GM19324 (cell line): ENCODE data around the gene DEXI.
"Not testable (repeated sequence)": the region's sequence is repeated elsewhere in the genome, so short reads cannot be mapped to it uniquely, and the experiment has no call there.

ENCODE experiments used
- ATAC-seq: cut with Tn5 transposase; IDR thresholded peaks from one replicate; pipeline ENCODE4 v1.9.1; 2021; ENCODE audit warnings: mild to moderate bottlenecking, moderate library complexity; ENCODE audit not compliant: unreplicated experiment, low FRiP score

The DEXI gene

DNA sequence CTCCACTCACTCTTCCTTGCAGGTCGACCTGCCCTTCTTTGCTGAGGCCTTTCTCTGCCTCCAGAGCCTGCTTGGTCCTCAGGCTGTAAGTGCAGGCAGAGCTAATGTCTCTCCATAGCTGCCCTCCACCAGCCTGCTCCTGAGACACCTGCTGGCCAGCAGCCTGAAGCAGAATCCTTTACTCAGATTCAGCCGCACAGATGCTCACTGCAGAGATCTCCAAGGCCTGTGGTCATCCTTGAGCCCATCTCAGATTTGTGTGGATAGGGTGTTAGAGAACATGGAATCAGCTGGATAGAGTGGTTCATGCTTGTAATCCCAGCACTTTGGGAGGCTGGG is 11.5 kb downstream of the DEXI start:
- no peak for ATAC-seq

DNA sequence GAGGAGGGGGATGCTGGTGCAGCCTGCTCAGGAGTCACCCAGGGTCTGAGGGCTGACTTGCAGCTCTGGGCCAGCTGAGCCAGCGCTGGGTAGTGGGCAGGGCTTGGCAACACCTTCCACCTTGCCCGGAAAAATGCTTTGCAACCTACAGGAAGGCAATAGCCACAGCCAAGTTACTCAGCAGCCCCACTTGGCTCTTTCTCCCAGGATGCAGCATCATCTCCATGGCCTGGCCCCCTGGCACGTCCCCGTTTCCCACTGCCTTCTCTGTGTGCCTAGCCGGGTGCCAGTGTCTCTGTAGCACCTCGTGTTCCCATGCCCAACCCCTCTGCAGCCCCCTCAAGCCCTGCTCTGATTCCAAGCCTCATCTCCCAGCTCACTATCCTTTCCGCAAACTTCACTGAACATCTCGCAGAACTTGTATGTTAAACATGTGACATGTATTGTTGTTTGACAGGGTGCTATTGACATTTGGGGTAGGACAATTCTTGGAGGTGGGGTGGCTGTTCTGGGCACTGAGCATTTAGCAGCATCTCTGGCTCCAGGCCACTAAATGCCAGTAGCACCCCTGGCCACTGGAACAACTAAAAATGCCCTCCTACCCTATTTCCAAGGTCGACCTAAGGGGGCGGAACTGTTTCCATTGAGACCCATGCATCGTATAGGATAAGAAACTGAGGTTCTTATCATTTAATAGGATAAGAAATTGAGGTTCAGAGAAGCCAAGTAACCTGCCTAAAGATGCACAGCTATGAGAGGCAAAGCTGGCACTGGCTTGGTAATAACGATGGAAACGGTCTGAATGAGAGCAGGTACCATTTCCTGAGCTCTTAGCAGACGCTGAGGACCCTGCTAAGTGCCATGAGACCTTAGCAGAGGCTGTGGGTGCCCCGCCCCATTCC is 12.2 kb downstream of the DEXI start:
- no peak for ATAC-seq

DNA sequence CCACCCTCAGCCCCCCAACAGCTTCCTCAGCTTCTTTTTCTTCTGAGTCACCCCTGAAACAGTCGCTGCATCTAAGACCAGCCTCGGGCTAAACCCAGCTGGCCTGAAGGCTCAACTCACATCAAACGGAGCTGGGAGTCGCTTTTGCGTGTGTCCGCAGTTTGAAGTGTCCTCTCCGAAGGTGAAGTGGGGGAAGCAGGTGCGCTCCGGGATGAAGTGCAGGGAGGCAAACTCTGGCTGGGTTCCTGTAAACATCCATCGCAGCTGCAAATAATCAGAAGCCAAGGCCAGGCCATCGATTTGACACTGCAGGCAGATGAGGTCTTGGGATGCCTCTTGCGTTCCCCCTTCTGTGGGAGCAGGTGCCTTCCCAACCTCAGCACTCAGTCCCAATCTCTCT is 13.2 kb downstream of the DEXI start:
- not testable (repeated sequence) for ATAC-seq

DNA sequence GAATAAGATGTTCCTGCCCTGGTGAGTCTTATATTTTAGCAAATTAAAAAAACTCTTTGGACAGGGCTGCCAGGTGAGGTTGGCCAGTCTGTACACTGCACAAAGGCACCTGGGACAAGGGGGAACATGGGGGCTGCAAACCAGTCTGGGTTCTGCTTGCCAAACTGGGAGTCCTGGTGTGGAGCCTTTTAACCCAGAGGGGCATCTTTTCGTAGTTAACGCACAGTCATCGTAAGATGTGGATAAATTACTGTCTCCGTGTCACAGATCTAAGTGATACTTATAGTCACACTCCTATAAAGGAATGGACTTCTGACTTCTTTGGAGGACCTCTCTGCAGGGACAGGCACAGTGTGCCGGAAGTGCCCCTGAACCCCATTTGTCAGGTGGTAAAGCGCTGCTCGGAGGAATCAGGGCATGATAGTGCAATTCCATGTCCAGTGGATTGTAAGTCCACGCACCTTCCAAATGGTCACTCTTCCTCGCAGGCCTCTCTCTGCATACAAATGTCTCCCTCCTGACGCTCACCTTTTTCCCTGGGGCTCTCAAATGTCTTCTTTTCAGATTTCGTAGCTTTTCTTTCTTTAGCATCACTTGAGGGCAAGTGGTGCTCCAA is 14.7 kb downstream of the DEXI start:
- ATAC-seq, result no peak

DNA sequence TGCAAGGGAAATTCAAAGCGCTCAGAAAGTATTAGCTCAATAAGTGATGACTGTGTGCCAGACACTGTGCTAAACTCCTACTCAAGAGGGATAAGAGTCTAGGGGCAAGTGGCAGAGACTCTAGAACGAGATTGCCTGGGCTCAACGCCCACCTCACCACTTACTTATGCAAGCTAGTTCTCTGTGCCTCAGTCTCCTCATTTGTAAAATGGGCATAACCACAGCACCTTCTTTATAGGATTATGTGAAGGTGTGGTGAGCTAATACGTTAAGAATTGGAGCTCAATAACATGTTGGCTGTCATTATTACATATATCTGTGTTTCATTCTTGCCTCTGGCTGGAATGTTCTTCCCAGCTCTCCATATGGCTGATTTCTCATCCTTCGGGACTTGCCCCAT is 15.4 kb downstream of the DEXI start:
- no peak for ATAC-seq

DNA sequence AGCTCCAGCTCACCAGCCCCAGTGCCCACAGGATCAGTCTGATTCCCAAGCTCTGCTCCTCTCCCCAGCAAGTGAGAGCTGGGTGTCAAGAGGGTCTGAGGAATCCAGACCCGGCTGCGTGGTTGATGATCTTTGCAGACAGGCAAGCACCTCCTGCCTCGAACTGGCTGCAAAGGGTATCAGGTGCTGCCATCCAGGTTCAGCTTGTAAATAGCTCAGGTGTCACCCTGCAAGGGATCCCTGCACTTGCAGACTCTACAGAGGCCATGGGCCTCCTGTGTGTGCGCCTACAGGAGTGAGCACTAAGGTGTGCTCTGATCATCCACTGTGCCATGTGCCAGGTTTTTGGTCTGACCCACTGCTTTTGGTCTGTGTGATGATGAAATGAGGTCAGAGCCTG is 16.2 kb downstream of the DEXI start:
- ATAC-seq, result no peak

DNA sequence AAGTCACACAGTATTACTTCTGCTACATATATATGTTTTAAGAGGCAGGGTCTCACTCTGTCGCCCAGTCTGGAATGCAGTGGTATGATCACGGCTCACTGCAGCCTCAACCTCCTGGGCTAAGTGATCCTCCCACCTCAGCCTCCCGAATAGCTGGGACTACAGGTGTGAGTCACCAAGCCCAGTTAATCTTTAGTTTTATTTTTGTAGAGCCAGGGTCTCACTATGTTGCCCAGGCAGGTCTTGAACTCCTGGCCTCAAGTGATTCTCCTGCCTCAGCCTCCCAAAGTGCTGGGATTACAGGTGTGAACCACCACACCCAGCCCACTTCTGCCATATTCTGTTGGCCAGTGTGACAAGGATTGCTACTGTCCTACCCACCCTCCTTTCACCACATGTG is 17.0 kb downstream of the DEXI start:
- ATAC-seq, result not testable (repeated sequence)

DNA sequence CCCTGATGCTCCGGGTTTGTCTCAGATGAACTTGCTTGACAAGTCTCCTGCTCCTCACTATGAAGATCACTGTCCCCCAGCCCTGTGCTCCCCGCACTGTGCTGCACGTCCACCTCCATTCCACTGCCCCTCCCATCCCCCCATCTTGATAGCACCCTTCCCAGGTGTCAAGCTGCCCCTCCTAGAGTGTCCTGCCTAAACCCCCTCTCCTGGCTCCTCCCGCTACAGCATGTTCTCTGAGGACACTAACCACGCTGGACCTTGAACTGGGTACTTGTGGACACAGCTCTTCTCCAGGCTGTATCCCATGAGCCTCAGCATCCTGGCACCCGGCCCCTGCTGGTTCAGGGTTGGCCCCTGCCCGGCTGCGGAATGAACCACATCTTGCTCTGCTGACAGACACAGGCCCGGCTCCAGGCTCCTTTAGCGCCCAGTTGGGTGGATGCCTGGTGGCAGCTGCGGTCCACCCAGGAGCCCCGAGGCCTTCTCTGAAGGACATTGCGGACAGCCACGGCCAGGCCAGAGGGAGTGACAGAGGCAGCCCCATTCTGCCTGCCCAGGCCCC is 18.5 kb downstream of the DEXI start:
- no peak for ATAC-seq

DNA sequence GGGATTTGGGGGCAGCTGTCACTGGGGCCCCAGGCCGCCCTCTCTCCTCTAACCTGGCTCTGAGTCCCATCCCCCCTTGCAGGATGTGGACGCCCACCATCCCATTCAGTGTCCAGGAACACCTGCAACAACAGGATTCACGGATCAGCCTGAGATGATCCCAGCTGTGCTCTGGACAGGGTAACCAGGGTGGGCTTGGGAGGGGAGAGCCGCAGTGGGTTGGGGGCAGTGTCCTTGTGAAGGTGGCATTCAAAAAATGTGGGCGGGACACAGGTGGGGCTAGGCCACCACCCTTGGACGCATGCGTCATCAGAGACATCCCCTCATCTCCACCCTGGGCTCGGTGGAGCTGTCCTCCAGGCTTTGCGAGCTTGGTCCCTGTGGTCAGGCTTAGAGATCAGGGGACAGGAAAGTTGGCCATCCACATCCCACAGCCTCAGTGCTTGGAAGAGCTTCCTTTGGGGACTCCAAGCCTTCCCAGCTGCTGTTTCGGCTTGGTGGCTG is 19.1 kb downstream of the DEXI start:
- ATAC-seq, result no peak

DNA sequence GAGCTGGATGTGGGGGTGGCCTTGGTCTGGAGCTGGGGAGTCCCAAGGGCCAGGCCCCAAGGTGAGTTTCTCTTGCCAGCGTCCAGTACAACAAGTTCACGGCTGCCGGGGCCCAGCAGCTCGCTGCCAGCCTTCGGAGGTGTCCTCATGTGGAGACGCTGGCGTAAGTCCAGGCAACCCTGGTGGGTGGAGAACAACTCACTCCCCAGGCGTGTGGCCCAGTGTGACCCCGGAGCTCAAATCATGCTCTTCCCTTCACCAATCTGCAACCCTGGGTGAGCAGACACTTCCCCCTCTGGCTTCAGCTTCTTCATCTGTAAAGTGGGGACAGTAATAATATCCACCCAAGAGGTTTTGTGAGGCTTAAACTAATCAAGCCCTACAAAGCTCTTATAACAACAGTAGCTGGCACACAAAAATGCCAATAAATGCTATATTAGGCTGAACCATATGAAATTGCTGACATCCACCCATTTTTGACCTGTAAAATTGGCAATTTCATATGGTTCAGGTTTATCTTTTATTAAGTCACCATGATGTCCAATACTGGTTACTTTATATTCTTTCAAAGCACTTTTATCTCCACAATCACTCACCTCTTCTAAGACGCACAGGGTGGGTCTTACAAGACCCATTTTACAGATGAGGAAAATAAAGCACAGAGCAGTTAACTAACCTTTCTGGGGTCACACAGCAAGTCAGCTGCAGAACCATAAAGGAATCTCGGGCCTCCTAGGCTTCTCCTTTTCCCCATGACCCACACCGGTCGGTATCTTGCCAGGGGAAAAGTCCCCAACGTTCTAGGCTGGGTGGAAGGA is 19.7 kb downstream of the DEXI start:
- no peak for ATAC-seq

DNA sequence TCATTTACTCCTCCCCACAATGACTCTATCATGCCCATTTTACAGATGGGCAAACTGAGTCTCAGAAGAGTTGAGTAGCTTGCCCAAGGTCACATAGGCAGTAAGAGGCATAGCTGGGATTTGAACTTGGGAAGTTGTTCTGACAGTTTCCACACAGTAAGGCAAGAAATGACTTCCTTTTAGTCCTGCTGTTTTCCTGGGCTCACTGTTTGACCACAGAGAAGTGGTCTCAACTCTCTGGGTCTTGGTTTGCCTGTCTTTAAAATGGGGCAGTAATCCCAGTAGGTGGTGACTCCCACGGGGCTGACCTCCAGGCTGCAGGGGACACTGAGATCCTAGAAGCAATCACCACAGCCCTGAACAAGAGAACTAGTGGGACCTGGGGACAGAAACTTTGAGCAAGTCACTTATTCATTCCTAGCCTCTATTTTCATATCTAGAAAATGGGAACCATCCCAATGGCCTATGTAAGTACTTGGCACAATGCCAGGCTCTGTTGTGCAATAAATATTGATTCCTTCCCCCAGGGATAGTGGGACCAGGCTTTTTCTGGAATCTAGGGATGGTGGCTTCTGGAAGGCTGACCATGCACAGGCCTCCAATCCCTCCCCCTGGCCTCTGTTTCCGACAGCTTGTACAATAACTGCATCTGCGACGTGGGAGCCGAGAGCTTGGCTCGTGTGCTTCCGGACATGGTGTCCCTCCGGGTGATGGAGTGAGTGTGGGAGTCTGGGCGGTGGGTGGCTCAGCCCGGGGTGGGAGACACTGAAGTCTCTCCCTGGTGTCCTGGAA is 20.5 kb downstream of the DEXI start:
- no peak for ATAC-seq

DNA sequence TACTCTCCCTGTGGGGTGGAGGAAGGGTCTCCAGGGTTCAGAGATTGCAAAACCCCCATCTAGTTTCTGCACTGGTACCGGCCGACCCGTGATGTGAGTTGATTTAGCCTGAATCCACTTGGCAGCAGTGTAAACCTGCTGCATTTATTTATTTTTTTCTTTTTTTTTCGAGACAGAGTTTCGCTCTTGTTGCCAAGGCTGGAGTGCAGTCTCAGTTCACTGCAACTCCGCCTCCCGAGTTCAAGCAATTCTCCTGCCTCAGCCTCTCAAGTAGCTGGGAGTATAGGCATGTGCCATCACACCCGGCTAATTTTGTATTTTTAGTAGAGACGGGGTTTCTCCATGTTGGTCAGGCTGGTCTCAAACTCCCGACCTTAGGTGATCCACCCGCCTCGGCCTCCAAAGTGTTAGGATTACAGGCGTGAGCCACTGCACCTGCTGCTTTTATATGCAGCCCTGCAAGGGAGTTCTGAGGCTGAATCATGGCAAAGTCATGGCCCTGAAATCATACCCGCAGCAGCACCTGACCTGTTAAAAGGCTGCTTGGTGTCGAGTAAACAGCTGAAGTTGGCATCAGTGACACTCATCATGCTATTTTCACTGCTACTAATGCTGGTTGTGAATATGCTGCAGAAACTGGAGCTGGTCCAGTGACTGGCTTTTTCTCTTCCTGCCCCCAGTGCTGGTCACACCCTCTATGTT is 21.4 kb downstream of the DEXI start:
- ATAC-seq, result no peak

DNA sequence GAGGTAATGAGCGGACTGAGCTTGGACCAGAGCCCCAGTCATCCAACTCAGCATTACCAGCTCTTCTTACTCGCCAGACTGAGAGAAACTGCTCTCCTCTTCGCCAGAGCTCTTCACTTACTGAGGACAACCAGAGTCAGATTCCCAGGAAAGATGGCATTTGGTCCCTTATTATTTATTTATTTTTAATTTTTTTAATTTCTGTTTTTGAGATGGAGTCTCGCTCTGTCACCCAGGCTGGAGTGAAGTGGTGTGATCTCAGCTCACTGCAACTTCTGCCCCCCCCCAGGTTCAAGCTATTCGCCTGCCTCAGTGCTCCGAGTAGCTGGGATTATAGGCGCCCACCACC is 23.3 kb downstream of the DEXI start:
- no peak for ATAC-seq

DNA sequence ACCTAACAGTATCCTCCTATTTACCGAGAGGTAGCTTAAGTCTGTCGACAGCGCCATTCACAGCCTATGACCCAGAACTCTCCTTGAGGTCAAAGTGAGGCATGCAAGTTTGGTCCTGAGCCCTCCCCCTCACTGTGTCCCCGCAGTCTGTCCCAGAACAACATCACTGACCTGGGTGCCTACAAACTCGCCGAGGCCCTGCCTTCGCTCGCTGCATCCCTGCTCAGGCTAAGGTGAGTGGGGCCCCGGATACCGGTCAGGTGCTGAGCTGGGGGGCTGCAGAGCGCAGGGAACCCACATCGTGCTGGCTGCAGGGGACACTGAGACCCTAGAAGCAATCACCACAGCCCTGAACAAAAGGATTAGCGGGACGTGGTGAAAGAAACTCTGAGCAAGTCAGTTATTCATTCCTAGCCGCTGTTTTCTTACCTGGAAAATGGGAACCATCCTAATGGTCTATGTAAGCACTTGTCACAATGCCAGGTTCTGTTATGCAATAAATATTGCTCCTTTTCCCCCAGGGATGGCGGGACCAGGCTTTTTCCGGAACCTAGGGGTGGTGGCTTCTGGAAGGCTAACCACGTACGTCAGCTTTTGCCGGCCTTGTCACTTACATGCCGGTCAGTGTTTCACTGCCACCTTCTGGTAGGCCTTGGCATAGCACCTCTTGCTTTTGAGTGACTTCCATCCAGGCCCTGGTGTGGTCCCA is 23.8 kb downstream of the DEXI start:
- ATAC-seq, result no peak

DNA sequence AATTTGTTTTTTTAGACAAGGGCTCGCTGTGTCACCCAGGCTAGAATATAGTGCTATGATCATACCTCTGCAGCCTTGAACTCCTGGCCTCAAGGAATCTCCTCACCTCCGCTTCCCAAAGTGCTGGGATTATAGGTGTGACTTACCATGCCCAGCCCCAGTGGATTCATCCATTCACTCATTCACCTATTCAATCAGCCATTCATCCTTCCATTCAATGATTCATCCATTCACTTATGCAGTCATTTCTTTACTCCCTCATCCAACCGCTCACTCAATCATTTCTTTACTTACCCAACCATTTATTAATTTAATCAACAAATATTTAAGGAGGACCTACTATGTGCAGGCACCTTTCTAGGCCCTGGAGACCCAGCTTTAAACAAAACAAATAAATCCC is 25.7 kb downstream of the DEXI start:
- ATAC-seq, result no peak

DNA sequence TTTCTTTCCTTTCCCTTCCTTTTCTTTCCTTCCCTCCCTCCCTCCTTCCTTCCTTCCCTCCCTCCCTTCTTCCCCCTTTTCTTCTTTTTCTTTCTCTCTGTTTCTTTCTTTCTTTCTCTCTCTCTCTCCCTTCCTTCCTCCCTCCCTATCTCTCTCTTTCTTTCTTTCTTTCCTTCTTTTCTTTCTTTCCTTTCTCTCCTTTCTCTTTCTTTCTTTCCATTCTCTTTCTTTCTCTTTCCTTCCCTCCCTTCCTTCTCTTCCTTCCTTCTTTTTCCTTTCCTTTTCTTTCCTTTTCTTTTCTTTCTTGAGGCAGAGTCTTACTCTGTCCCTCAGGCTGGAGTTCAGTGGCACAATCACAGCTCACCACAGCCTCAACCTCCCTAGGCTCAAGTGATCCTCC is 31.0 kb downstream of the DEXI start:
- ATAC-seq, result no peak

DNA sequence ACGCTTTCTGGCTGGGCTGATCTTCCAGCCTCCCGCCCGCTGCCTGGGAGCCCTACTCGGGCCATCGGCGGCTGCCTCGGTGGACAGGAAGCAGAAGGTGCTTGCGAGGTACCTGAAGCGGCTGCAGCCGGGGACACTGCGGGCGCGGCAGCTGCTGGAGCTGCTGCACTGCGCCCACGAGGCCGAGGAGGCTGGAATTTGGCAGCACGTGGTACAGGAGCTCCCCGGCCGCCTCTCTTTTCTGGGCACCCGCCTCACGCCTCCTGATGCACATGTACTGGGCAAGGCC is 34.6 kb downstream of the DEXI start:
- no peak for ATAC-seq

DNA sequence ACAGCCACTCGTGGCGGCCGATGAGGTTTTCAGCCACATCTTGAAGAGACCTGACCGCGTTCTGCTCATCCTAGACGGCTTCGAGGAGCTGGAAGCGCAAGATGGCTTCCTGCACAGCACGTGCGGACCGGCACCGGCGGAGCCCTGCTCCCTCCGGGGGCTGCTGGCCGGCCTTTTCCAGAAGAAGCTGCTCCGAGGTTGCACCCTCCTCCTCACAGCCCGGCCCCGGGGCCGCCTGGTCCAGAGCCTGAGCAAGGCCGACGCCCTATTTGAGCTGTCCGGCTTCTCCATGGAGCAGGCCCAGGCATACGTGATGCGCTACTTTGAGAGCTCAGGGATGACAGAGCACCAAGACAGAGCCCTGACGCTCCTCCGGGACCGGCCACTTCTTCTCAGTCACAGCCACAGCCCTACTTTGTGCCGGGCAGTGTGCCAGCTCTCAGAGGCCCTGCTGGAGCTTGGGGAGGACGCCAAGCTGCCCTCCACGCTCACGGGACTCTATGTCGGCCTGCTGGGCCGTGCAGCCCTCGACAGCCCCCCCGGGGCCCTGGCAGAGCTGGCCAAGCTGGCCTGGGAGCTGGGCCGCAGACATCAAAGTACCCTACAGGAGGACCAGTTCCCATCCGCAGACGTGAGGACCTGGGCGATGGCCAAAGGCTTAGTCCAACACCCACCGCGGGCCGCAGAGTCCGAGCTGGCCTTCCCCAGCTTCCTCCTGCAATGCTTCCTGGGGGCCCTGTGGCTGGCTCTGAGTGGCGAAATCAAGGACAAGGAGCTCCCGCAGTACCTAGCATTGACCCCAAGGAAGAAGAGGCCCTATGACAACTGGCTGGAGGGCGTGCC is 35.1 kb downstream of the DEXI start:
- no peak for ATAC-seq
